Cortex of kidney (tissue), 1 donor: ENCODE measurements around the gene RBL1.

Source experiments
- DNase-seq: peaks from one replicate; lab custom pipeline; 2025; lab: John Stamatoyannopoulos, UW

RBL1 gene

DNA sequence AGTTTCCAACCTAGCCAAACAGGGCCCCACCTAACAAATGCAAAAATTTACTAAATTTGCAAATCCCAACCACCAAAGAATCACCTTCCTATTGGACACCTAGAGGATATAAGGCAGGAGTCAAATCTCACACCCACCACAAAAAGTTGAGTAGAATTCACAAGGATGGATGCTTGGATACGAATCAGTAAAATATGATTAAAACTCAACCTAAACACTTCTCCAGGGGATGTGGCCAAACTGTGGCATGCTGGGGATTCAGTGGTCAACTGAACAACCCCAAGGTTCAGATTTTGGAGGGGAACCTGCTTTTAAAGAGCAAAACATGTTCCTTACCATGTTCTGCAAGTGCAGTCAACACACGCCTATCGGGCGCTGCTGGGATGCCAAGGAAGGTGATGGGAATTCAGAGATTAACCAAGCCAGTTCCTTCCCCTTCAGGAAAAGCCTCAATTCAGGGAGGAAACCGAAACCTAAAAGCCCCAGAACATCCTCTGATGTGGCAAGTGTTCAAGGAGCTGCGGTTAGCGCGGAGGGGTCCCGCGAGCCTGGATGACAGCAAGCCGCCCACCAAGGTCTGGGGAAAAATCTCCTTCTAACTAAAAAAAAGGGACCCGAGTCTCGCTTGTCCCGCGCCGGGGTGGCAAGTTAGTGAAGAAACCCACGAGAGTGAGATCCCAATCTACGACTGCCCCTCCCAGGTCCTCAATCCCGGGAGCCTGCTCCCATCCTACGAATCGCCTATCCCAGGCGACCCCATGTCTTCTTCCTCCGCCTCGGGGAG, 145.2 kb downstream of the RBL1 start:
- DNase-seq, result no peak
